MCF 10A (cell line): ENCODE data around the gene C4A. TPM values are rescaled to one million over a fixed set of nuclear protein-coding genes. Genes with fewer than 3 reads are reported as not detected.
"Not testable (repeated sequence)": the region's sequence is repeated elsewhere in the genome, so short reads cannot be mapped to it uniquely, and the experiment has no call there.

ENCODE experiments used
- BruUV-seq: library from RNA; stranded (reverse); fragments of 400-500 nt; replicated peaks from 2 replicates; lab custom pipeline; 2021; lab: Mats Ljungman, UMichigan
- CTCF ChIA-PET: fragments of 300-600 bp; sonication (Branson Sonifier 250); formaldehyde crosslinking; extraction: SDS; loops from one replicate; lab custom pipeline; 2021; ENCODE audit warnings: antibody characterized with exemption, inconsistent platforms; lab: Yijun Ruan, JAX
- POLR2A ChIA-PET: fragments of 300-600, 350-650 bp; sonication (Branson Sonifier 250); formaldehyde crosslinking; extraction: SDS; loops from one replicate; lab custom pipeline; 2020; ENCODE audit warnings: antibody characterized with exemption, inconsistent platforms; lab: Yijun Ruan, JAX
- DNase-seq: peaks from one replicate; pipeline ENCODE4 v3.0.0-alpha.2; 2018; ENCODE audit not compliant: unreplicated experiment
- H3K27ac Mint-ChIP-seq: one replicate; pipeline ENCODE4 v1.8.0; 2022; ENCODE audit warnings: mild to moderate bottlenecking, low read depth, mixed read lengths; ENCODE audit not compliant: unreplicated experiment
- H3K27me3 Mint-ChIP-seq: one replicate; pipeline ENCODE4 v1.8.0; 2022; ENCODE audit warnings: mixed read lengths; ENCODE audit not compliant: insufficient read depth, unreplicated experiment
- H3K36me3 Mint-ChIP-seq: one replicate; pipeline ENCODE4 v1.8.0; 2022; ENCODE audit warnings: mild to moderate bottlenecking, moderate library complexity, mixed read lengths; ENCODE audit not compliant: insufficient read depth, unreplicated experiment
- H3K4me1 Mint-ChIP-seq: one replicate; pipeline ENCODE4 v1.8.0; 2022; ENCODE audit warnings: mixed read lengths; ENCODE audit not compliant: insufficient read depth, unreplicated experiment
- H3K4me3 Mint-ChIP-seq: one replicate; pipeline ENCODE4 v1.8.0; 2022; ENCODE audit warnings: mild to moderate bottlenecking, moderate library complexity, mixed read lengths; ENCODE audit not compliant: unreplicated experiment
- H3K9me3 Mint-ChIP-seq: one replicate; pipeline ENCODE4 v1.8.0; 2022; ENCODE audit warnings: mixed read lengths; ENCODE audit not compliant: unreplicated experiment
- intact Hi-C: fragments of 100-400 bp; cut with micrococcal nuclease; formaldehyde crosslinking; loops from 2 replicates; pipeline ENCODE4 v1.14.1; 2022
- total RNA-seq: library from RNA; stranded (reverse); gene quantifications from 2 replicates; pipeline ENCODE4 v1.2.3, GENCODE V29; 2022

Gene C4A
- total RNA-seq, 1 experiment from 2014 or later = 7.7 TPM

- CTCF ChIA-PET = interaction anchor here (0.7 kb wide), 1 partner anchor 986 kb away, joined by 3 read pairs; no protein-coding TSS in a partner anchor
- intact Hi-C loops, POLR2A ChIA-PET, H3K27me3 Mint-ChIP-seq, H3K36me3 Mint-ChIP-seq, H3K9me3 Mint-ChIP-seq, H3K27ac Mint-ChIP-seq, H3K4me1 Mint-ChIP-seq, H3K4me3 Mint-ChIP-seq, DNase-seq, BruUV-seq: not testable (repeated sequence)
Observed at GRCh38 chr6:32012941-32013617, 31.2 kb downstream of the C4A start.

GRCh38 chr6:32013738-32014137, 31.9 kb downstream of the C4A start:
- CTCF ChIA-PET = interaction anchor here (0.7 kb wide), 1 partner anchor 985 kb away, joined by 3 read pairs; no protein-coding TSS in a partner anchor
- H3K4me3 Mint-ChIP-seq, H3K4me1 Mint-ChIP-seq, POLR2A ChIA-PET, H3K27ac Mint-ChIP-seq, DNase-seq, H3K9me3 Mint-ChIP-seq, intact Hi-C loops, BruUV-seq, H3K36me3 Mint-ChIP-seq, H3K27me3 Mint-ChIP-seq: not testable (repeated sequence)

- H3K27me3 Mint-ChIP-seq, POLR2A ChIA-PET, H3K9me3 Mint-ChIP-seq, intact Hi-C loops, H3K36me3 Mint-ChIP-seq, BruUV-seq, H3K4me1 Mint-ChIP-seq, CTCF ChIA-PET, DNase-seq, H3K27ac Mint-ChIP-seq, H3K4me3 Mint-ChIP-seq: not testable (repeated sequence)
Observed at GRCh38 chr6:32014547-32014946, 32.7 kb downstream of the C4A start, which contains the start of gene C4B. Gene C4B (plus strand): TSS chr6:32014795. CDS start chr6:32014846, 51 bp downstream.

- intact Hi-C loops, H3K4me1 Mint-ChIP-seq, H3K9me3 Mint-ChIP-seq, CTCF ChIA-PET, H3K36me3 Mint-ChIP-seq, DNase-seq, H3K27me3 Mint-ChIP-seq, H3K4me3 Mint-ChIP-seq, POLR2A ChIA-PET, BruUV-seq, H3K27ac Mint-ChIP-seq: not testable (repeated sequence)
Observed at GRCh38 chr6:32022100-32022499, 40.2 kb downstream of the C4A start.

GRCh38 chr6:32028631-32029030, 46.8 kb downstream of the C4A start:
- H3K4me3 Mint-ChIP-seq, intact Hi-C loops, BruUV-seq, H3K9me3 Mint-ChIP-seq, H3K27ac Mint-ChIP-seq, H3K36me3 Mint-ChIP-seq, POLR2A ChIA-PET, CTCF ChIA-PET, DNase-seq, H3K27me3 Mint-ChIP-seq, H3K4me1 Mint-ChIP-seq: not testable (repeated sequence)

- H3K36me3 Mint-ChIP-seq, DNase-seq, POLR2A ChIA-PET, intact Hi-C loops, H3K4me1 Mint-ChIP-seq, H3K27me3 Mint-ChIP-seq, H3K4me3 Mint-ChIP-seq, BruUV-seq, H3K27ac Mint-ChIP-seq, CTCF ChIA-PET, H3K9me3 Mint-ChIP-seq: not testable (repeated sequence)
Observed at GRCh38 chr6:32029553-32029952, 47.7 kb downstream of the C4A start.

GRCh38 chr6:32035283-32036013, 53.6 kb downstream of the C4A start:
- CTCF ChIA-PET, H3K4me1 Mint-ChIP-seq: not testable (repeated sequence)

GRCh38 chr6:32037136-32037535, 55.3 kb downstream of the C4A start:
- intact Hi-C loops = not testable (repeated sequence)

More at GRCh38 chr6:32035283-32036013, 53.6 kb downstream of the C4A start:
- H3K9me3 Mint-ChIP-seq, BruUV-seq, H3K27ac Mint-ChIP-seq, H3K36me3 Mint-ChIP-seq, DNase-seq, POLR2A ChIA-PET, intact Hi-C loops, H3K4me3 Mint-ChIP-seq, H3K27me3 Mint-ChIP-seq: not testable (repeated sequence)

More at GRCh38 chr6:32037136-32037535, 55.3 kb downstream of the C4A start:
- H3K27ac Mint-ChIP-seq, DNase-seq, H3K9me3 Mint-ChIP-seq, H3K4me3 Mint-ChIP-seq, CTCF ChIA-PET, H3K27me3 Mint-ChIP-seq, H3K36me3 Mint-ChIP-seq, BruUV-seq, H3K4me1 Mint-ChIP-seq: not testable (repeated sequence)
- POLR2A ChIA-PET = interaction anchor here (0.6 kb wide), 1 partner anchor 9 kb away, joined by 3 read pairs; no protein-coding TSS in a partner anchor
